Measurements from ENCODE around the gene ACOT13.
A peak's percentile ranks its signal among the peaks of the same experiment; 100 is the strongest.
"Not testable (repeated sequence)": the region's sequence is repeated elsewhere in the genome, so short reads cannot be mapped to it uniquely, and the experiment has no call there.

Gene ACOT13

GRCh38 chr6:24661759-24662158 lies 5.1 kb upstream of the ACOT13 start:
- not testable (repeated sequence) for DNase-seq

- DNase-seq = no peak
These were observed 4.6 kb upstream of the ACOT13 start for GRCh38 chr6:24662236-24662635.

- DNase-seq = no peak
These were observed 3.7 kb upstream of the ACOT13 start for GRCh38 chr6:24663189-24663588.

GRCh38 chr6:24664046-24664987 lies 2.6 kb upstream of the ACOT13 start:
- DNase-seq = no peak

GRCh38 chr6:24666097-24666640 lies 708 bp upstream of the ACOT13 start:
- DNase-seq = peak in 31 of 56 donors; percentile 11 to 77 (median 57)

- no peak for DNase-seq
These were observed 514 bp downstream of the ACOT13 start for GRCh38 chr6:24667378-24667803.

- DNase-seq = not testable (repeated sequence)
These were observed 1.5 kb downstream of the ACOT13 start for GRCh38 chr6:24668066-24668996.

- DNase-seq = no peak
These were observed 2.1 kb downstream of the ACOT13 start for GRCh38 chr6:24668997-24669361.

GRCh38 chr6:24670492-24670891 lies 3.6 kb downstream of the ACOT13 start:
- DNase-seq = not testable (repeated sequence)

- DNase-seq = not testable (repeated sequence)
These were observed 4.2 kb downstream of the ACOT13 start for GRCh38 chr6:24671077-24671476.

GRCh38 chr6:24672620-24673182 lies 5.8 kb downstream of the ACOT13 start:
- no peak for DNase-seq

- DNase-seq = no peak
These were observed 6.7 kb downstream of the ACOT13 start for GRCh38 chr6:24673625-24674024.

GRCh38 chr6:24678792-24679352 lies 12.0 kb downstream of the ACOT13 start:
- not testable (repeated sequence) for DNase-seq

- DNase-seq = no peak
These were observed 13.7 kb downstream of the ACOT13 start for GRCh38 chr6:24680582-24680981.

- DNase-seq = no peak
These were observed 16.7 kb downstream of the ACOT13 start for GRCh38 chr6:24683297-24684296.

GRCh38 chr6:24686408-24686807 lies 19.5 kb downstream of the ACOT13 start:
- no peak for DNase-seq

GRCh38 chr6:24686946-24687345 lies 20.1 kb downstream of the ACOT13 start:
- DNase-seq = no peak

GRCh38 chr6:24689964-24690363 lies 23.1 kb downstream of the ACOT13 start:
- DNase-seq = no peak

- no peak for DNase-seq
These were observed 23.7 kb downstream of the ACOT13 start for GRCh38 chr6:24690593-24690992.

- no peak for DNase-seq
These were observed 24.7 kb downstream of the ACOT13 start for GRCh38 chr6:24691550-24691949.
